Adrenal gland (tissue), 5 donors: ENCODE results near the gene GAMT.

Experiments
- CTCF ChIP-seq, 6 experiments: fragments of 450-650 bp in 4 of 6; fragments of 200-600 bp in 2 of 6; sonication (generic) in 1 of 6; IDR thresholded peaks; 1 replicate in 5 of 6; 2 replicates in 1 of 6; pipeline versions ENCODE4 v1.5.1 to v1.8.0; 2016 to 2021; ENCODE audit warnings: antibody characterized with exemption in 6 of 6, mild to moderate bottlenecking in 2 of 6, moderate library complexity in 1 of 6
- POLR2A ChIP-seq, 2 donors: fragments of 450-650 bp; IDR thresholded peaks; one replicate each; pipeline ENCODE4 v1.6.1; 2017; ENCODE audit warnings: antibody characterized with exemption in 2 of 2, mild to moderate bottlenecking in 2 of 2, moderate library complexity in 1 of 2
- donor health status: DM: no; HTN: no; CAD: no.

- TF ChIP-seq CTCF (IDR thresholded peaks at IDR 0.05) (no peak), POLR2A (IDR thresholded peaks at IDR 0.05) (peak in 1 of 2 donors; percentile 17)
Measured at GRCh38 chr19:1417145-1417544, 15.8 kb upstream of the GAMT start.
